Heart left ventricle (tissue), 13 donors: ENCODE results near the gene LHX6.

ENCODE experiments used
- CTCF ChIP-seq, 12 donors: fragments of 200-600 bp; sonication (generic) in 4 of 12; IDR thresholded peaks; one replicate each; pipeline versions ENCODE4 v1.5.0 to v1.8.0; 2018 to 2022; ENCODE audit warnings: antibody characterized with exemption in 12 of 12, mild to moderate bottlenecking in 5 of 12
- POLR2A ChIP-seq, 2 donors: fragments of 450-650 bp; IDR thresholded peaks; one replicate each; pipeline ENCODE4 v1.6.1; 2017; ENCODE audit warnings: antibody characterized with exemption in 2 of 2, mild to moderate bottlenecking in 2 of 2, moderate library complexity in 2 of 2
- donor health status: ischemic (EF 13 %, LVEDD 7.1; RV severe dilation, severe dysfunction).
- donor health status: DM: no; HTN: yes; CAD: no.
- donor health status: DM: no; HTN: no; CAD: no.
- donor health status: ischemic (EF 25% LVEDD 6.9; RV normal size, moderate dysfunction).
- donor health status: ischemic (EF 25% LVEDD 5.7; RV mildly dilated, moderate dysfunction).
- donor health status: ischemic (EF 35%, LVEDD 5.7; RV mildly dilated, moderate dysfunction).
- donor health status: nonischemic (EF 11% LVEDD 7.7; RV severe dilation, severe dysfunction).
- donor health status: DM: yes; HTN: yes; CAD: no.
- donor health status: PGD.
- donor health status: ischemic (EF 29% LVEDD 5.4; RV normal size, mild dysfunction).
- donor health status: nonischemic (EF 23%, LVEDD 6.1; RV moderate dilation, normal function).

- TF ChIP-seq CTCF (IDR thresholded peaks at IDR 0.05) (no peak), POLR2A (IDR thresholded peaks at IDR 0.05) (no peak)
Measured at GRCh38 chr9:122218935-122219855, 9.6 kb downstream of the LHX6 start.
